IMR-90 (cell line): ENCODE measurements around the gene PIK3C2B.

Experiments used
- BHLHE40 ChIP-seq: fragments of 150-350 bp; IDR thresholded peaks from 2 replicates; pipeline ENCODE4 v1.6.1; 2016; ENCODE audit warnings: mild to moderate bottlenecking, low read depth, low read length
- CEBPB ChIP-seq: IDR thresholded peaks from 2 replicates; pipeline ENCODE4 v1.6.1; 2012; ENCODE audit warnings: low read depth, low read length, improper control_type of control experiment
- CTCF ChIP-seq: conservative IDR thresholded peaks from 2 replicates; pipeline ENCODE4 v1.5.1; 2012; ENCODE audit warnings: mild to moderate bottlenecking, low read depth, low read length, improper control_type of control experiment
- MAFK ChIP-seq: IDR thresholded peaks from 2 replicates; pipeline ENCODE4 v1.6.1; 2012; ENCODE audit warnings: low read depth, low read length, improper control_type of control experiment
- MAZ ChIP-seq: IDR thresholded peaks from 2 replicates; pipeline ENCODE4 v1.6.1; 2012; ENCODE audit warnings: low read depth, mild to moderate bottlenecking, low read length, improper control_type of control experiment, moderate library complexity, borderline replicate concordance
- MXI1 ChIP-seq: IDR thresholded peaks from 2 replicates; pipeline ENCODE4 v1.6.1; 2012; ENCODE audit warnings: low read depth, mild to moderate bottlenecking, low read length, moderate library complexity, borderline replicate concordance
- NFE2L2 ChIP-seq: fragments of 150-350 bp; IDR thresholded peaks from 2 replicates; pipeline ENCODE4 v1.6.1; 2016; ENCODE audit warnings: low read depth, mild to moderate bottlenecking, low read length
- POLR2A ChIP-seq: IDR thresholded peaks from 2 replicates; pipeline ENCODE4 v1.6.1; 2012; ENCODE audit warnings: mild to moderate bottlenecking, low read depth, low read length
- RAD21 ChIP-seq: IDR thresholded peaks from 2 replicates; pipeline ENCODE4 v1.6.1; 2012; ENCODE audit warnings: low read length, improper control_type of control experiment
- RCOR1 ChIP-seq: IDR thresholded peaks from 2 replicates; pipeline ENCODE4 v1.6.1; 2012; ENCODE audit warnings: mild to moderate bottlenecking, low read length, improper control_type of control experiment; ENCODE audit not compliant: insufficient replicate concordance
- RFX5 ChIP-seq: IDR thresholded peaks from 2 replicates; pipeline ENCODE4 v1.8.0; 2012; ENCODE audit warnings: low read depth, mild to moderate bottlenecking, low read length, moderate library complexity
- SMC3 ChIP-seq: fragments of 150-350 bp; IDR thresholded peaks from 2 replicates; pipeline ENCODE4 v1.6.1; 2016; ENCODE audit warnings: low read depth, mild to moderate bottlenecking, antibody characterized with exemption, low read length, moderate library complexity
- USF2 ChIP-seq: fragments of 150-350 bp; IDR thresholded peaks from 2 replicates; pipeline ENCODE4 v1.6.1; 2017; ENCODE audit warnings: mild to moderate bottlenecking, antibody characterized with exemption, low read length, low read depth
- TF ChIP-seq, protein P1 (sequence below): fragments of 150-350 bp; IDR thresholded peaks from 2 replicates; pipeline ENCODE4 v1.6.1; 2016; ENCODE audit warnings: low read depth, mild to moderate bottlenecking, low read length, moderate library complexity, borderline replicate concordance

GRCh38 chr1:204495078-204495753, 611 bp upstream of the PIK3C2B start:
- TF ChIP-seq CTCF: no peak
- no peak for TF ChIP-seq POLR2A
- TF ChIP-seq NFE2L2: no peak
- no peak for TF ChIP-seq MXI1
- no peak for TF ChIP-seq RFX5
- no peak for TF ChIP-seq CEBPB
- no peak for TF ChIP-seq RAD21
- no peak for TF ChIP-seq RCOR1
- TF ChIP-seq, protein P1, sequence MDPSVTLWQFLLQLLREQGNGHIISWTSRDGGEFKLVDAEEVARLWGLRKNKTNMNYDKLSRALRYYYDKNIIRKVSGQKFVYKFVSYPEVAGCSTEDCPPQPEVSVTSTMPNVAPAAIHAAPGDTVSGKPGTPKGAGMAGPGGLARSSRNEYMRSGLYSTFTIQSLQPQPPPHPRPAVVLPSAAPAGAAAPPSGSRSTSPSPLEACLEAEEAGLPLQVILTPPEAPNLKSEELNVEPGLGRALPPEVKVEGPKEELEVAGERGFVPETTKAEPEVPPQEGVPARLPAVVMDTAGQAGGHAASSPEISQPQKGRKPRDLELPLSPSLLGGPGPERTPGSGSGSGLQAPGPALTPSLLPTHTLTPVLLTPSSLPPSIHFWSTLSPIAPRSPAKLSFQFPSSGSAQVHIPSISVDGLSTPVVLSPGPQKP: no peak
- TF ChIP-seq MAZ: no peak
- no peak for TF ChIP-seq BHLHE40
- TF ChIP-seq SMC3: no peak
- TF ChIP-seq USF2: no peak
- no peak for TF ChIP-seq MAFK
